CD4-positive, alpha-beta T cell treated with Interleukin-6 for 4 hours (primary cell): ENCODE results near the gene C6orf52.
"Not testable (repeated sequence)": the region's sequence is repeated elsewhere in the genome, so short reads cannot be mapped to it uniquely, and the experiment has no call there.

ENCODE experiments used
- DNase-seq: peaks from one replicate; pipeline ENCODE4 v3.0.0-alpha.2; 2020; ENCODE audit warnings: mixed read lengths

The C6orf52 gene

GRCh38 chr6:10694302-10695085 is at the start of gene C6orf52, which contains the start of gene PAK1IP1:
Gene C6orf52 (minus strand): TSS chr6:10694616. CDS start chr6:10687550, 7,066 bp downstream.
Gene PAK1IP1 (plus strand): TSS chr6:10694972. CDS start chr6:10694986, 14 bp downstream.
- peak; percentile 93 for DNase-seq

DNA sequence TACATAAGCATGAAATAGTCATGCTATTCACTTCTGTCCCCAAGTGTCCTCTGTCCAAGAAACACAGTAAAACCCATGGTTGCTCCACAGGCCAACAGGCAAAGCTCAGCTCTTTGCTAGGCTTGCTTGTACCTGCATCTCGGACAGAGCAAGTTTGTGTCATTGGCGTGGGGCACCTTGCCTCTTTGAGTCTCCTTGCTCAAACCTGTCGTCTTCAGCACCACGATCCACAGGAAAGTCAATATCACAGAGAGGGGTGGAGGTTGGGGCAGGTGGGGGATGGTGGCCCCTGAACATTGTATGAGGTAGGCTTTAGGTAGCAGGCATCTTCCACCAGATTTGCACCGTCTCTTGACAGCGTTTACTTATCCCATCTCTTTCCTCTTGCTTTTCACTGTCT is 49.1 kb upstream of the C6orf52 start:
- no peak for DNase-seq

DNA sequence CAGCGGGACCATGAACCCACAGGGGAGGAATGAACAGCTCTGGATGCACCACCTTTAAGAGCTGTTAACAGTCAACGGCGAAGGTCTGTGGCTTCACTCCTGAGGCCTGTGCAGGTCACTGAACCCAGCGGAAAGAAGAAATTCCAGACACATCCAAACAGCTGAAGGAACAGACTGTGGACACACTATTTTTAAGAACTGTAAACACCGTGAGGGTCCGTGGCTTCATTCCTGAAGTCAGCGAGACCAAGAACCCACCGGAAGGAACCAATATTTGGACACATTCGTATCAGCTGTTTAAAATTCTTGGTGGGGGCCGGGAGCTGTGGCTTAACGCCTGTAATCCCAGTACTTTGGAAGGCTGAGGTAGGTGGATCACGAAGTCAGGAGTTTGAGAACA is 47.8 kb upstream of the C6orf52 start:
- no peak for DNase-seq

- DNase-seq = not testable (repeated sequence)
Observed at GRCh38 chr6:10741643-10742042, 47.2 kb upstream of the C6orf52 start.

- no peak for DNase-seq
Observed at GRCh38 chr6:10740061-10740460, 45.6 kb upstream of the C6orf52 start.

DNA sequence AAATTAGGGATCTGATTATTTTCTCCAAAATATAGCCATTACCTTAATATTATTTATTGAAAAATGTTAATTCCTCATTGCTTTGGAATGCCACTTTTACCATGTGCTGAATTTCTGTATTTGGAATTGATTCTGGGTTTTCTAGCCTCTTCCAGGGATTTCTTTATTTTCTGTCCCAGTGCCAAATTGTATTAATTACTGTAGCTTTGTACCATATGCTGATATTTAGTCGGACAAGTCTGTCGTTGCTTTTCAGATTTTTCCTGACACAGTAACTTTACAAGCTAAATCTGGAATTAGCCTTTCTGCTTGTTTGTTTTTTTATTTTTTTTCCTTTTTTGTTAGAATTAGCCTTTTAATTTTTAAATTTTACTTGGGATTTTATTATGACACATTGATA is 42.3 kb upstream of the C6orf52 start:
- DNase-seq = no peak

DNA sequence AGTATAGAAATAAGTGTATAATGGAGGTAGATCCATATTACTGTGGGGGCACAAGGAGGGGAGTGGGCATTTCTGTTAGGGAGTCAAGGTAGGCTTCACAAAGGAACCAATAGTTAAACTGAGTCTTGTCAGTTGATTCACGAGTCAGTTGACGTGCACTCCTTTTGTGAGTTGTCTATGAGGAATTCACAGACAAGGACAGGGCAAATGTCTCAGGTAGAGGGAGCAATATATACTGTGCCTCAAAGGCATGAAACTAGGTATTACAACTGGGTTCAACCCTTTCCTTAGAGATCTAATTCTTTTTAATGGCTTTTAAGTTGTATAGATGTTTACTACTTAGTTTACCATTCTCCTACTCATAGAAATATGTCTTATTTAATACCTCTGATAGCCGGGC is 39.4 kb upstream of the C6orf52 start:
- DNase-seq = no peak

- DNase-seq = no peak
Observed at GRCh38 chr6:10733151-10733715, 38.8 kb upstream of the C6orf52 start.

- DNase-seq = no peak
Observed at GRCh38 chr6:10730254-10730653, 35.8 kb upstream of the C6orf52 start.

DNA sequence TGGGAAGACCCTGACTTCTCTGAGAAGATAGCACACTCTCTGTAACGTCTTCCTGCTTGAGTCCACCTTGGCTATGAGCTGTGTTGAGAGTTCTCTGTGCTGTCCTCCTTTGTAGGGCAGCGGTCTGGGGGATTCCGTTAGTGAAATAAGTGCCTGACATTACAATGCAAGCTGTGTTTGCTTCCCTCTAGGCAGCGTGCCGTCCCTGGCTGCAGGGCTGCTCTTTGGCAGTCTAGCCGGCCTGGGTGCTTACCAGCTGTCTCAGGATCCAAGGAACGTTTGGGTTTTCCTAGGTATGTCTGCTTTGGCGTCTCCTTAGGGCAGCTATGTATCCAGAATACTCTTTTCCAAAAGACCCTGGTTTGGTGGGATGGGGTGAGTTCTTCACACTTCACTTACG is 31.3 kb upstream of the C6orf52 start:
- DNase-seq = no peak

- DNase-seq = no peak
Observed at GRCh38 chr6:10725044-10725443, 30.6 kb upstream of the C6orf52 start.

GRCh38 chr6:10723567-10723881 is 29.1 kb upstream of the C6orf52 start:
- no peak for DNase-seq

DNA sequence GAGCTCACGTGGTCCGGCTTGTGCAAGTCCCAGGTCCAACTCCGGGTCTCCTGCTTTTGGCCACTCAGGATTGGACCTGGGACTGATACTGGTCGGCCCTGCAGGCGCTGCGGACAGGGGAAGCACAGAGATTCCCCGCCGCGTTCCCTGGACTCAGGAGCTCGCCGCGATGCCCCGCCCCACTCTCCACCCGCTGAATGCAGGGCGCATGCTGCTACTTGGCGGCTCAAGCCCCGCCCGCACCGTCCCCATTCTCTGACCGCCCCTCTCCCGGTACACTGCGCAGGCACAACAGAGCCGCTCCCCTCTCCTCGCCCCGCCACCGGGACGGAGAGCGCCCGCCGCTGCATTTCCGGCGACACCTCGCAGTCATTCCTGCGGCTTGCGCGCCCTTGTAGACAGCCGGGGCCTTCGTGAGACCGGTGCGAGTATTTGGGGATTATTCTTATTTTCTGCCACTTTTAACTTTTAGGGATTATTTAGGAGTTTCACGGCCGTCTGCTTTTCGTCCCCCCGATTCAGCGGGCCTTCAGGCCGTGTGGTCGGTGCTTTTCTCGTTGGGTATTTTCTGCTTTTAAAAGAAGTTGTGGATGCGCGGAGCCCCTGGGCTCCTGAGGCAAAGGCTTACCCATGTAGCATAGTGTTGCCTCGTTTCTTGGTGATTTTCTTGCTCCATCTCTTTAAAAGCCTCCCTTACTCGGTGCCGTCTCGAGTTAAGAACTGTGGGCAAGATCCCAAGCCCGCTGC is 28.6 kb upstream of the C6orf52 start, which contains the start of gene TMEM14C:
Gene TMEM14C, plus strand, starts transcription at position 251 of the 747 bp plus-strand sequence. CDS start 1,544 bp downstream, outside the sequence.
- DNase-seq = peak; percentile 93

DNA sequence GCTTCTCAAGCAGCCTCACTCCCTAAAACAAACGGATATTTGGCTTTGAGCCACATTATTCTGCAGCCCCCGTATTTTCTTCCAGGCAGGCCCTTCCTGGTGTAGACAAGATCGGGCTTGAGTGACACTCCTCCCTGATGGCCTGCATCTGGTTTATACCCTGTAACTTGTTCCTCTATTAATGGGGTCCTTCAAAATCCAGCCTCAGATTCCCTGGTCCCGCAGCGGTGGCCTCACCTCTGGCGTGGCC is 28.1 kb upstream of the C6orf52 start:
- no peak for DNase-seq

GRCh38 chr6:10721850-10722569 is 27.6 kb upstream of the C6orf52 start:
- no peak for DNase-seq

DNA sequence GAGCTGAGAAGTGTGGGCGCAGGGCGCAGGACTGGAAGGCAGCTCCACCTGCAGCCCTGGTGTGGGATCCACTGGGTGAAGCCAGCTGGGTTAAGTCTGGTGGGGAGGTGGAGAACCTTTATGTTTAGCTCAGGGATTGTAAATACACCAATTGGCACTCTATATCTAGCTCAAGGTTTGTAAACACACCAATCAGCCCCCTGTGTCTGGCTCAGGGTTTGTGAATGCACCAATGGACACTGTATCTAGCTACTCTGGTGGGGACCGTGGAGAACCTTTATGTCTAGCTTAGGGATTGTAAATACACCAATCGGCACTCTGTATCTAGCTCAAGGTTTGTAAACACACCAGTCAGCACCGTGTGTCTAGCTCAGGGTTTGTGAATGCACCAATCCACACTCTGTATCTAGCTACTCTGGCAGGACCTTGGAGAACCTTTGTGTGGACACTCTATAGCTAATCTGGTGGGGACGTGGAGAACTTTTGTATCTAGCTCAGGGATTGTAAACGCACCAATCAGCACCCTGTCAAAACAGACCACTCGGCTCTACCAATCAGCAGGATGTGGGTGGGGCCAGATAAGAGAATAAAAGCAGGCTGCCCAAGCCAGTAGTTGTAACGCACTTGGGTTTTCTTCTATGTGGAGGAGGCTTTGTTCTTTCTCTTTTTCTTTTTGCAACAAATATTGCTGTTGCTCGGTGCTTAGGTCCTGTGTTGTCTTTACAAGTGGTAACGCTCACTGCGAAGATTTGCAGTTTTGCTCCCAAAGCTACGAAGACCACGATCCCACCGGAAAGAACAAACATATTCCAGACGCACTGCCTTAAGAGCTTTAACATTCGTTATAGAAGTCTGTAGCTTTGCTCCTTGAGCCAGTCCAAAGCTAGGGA is 26.8 kb upstream of the C6orf52 start:
- DNase-seq = not testable (repeated sequence)

DNA sequence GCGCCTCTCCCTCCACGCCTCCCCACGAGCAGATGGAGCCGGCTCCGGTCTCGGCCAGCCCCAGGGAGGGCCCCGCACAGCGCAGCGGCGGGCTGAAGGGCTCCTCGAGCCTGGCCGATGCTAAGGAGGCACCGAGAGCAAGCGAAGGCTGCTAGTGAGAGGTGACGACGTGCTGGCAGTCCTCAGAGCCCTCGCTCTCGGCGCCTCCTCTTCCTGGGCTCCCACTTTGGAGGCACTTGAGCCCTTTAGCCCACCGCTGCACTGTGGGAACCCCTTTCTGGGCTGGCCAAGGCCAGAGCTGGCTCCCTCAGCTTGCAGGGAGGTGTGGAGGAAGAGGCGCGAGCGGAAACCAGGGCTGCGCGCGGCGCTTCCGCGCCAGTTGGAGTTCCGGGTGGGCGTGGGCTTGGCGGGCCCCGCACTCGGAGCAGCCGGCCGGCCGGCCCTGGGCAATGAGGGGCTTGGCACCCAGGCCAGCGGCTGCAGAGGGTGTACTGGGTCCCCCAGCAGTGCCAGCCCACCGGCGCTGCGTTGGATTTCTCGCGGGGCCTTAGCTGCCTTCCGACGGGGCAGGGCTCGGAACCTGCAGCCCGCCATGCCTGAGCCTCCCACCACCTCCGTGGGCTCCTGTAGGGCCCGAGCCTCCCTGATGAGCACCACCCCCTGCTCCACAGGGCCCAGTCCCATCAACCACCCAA is 26.0 kb upstream of the C6orf52 start:
- DNase-seq = peak; percentile 65

- DNase-seq = no peak
Observed at GRCh38 chr6:10719964-10720264, 25.5 kb upstream of the C6orf52 start.

DNA sequence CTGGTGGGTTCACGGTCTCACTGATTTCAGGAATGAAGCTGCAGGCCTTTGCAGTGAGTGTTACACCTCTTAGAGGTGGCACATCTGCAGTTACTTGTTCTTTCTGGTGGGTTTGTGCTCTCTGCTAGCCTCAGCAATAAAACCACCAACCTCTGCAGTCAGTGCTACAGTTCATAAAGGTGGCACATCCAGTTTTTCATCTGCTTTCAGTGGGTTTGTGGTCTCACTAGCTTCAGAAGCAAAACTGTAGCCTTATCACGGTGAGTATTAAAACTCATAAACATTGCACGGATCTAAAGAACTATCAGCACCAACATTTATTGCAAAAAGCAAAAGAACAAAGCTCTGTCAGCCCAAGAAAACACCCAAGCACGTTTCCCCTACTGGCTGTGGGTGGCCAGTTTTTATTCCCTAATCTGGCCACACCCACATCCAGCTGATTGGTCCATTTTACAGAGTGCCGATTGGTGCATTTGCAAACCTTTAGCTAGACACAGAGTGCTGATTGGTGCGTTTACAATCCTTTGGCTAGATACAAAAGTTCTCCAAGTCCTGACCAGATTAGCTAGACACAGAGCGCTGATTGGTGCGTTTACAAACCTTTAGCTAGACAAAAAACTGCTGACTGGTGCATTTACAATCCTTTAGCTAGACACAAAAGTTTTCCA is 25.0 kb upstream of the C6orf52 start:
- DNase-seq = peak; percentile 12

DNA sequence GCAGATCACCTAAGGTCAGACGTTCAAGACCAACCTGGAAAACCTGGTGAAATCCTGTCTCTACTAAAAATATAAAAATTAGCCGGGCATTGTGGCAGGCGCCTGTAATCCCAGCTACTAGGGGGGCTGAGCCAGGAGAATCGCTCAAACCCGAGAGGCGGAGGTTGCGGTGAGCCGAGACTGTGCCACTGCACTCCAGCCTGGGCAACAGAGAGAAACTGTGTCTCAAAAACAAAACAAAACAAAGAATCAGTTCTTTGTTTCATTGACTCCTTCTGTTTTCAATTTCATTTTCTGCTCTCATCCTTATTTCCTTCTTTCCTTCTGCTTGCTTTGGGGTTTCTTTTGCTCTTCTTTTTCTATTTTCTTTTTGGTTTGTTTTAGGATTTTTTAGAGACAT is 19.5 kb upstream of the C6orf52 start:
- DNase-seq = no peak

DNA sequence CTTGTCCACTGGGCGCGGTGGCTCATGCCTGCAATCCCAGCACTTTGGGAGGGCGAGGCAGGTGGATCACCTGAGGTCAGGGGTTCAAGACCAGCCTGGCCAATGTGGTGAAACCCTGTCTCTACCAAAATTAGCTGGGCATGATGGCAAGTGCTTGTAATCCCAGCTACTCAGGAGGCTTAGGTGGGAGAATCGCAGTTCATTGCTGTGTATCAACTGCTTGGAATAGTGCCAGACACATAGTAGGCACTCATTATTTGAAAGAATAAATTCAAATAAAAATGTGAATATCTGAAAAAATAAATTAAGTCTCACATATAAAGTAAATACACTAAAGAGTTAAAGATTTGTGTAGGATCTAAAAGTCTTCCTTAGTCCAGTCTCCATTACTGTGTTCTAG is 2.2 kb upstream of the C6orf52 start:
- no peak for DNase-seq
